Measurements from ENCODE around the gene PPFIBP1. TPM values are rescaled to one million over a fixed set of nuclear protein-coding genes. Genes with fewer than 3 reads are reported as not detected.
"Not testable (repeated sequence)": the region's sequence is repeated elsewhere in the genome, so short reads cannot be mapped to it uniquely, and the experiment has no call there.

The PPFIBP1 gene
- total and polyA plus RNA-seq, 2 of the 4 experiments (the other 2 are of a cell fraction) = 30.4 to 72.2 TPM

GRCh38 chr12:27589419-27589818, 65.4 kb downstream of the PPFIBP1 start:
- ChIA-PET CTCF (interaction anchor here (0.7 kb wide), 1 partner anchor 567 kb away, joined by 3 read pairs; the partner anchor contains the start of gene MED21), POLR2A (ENCODE audit: unreplicated experiment) (no interaction called here)
- Histone ChIP-seq H2BK15ac (ENCODE audit: low read depth, low read length) (no peak overlapping the region), H3K4me2 (ENCODE audit: low read depth, low read length) (no peak overlapping the region), H3K56ac (ENCODE audit: extremely low read depth, insufficient read depth, low read length) (no peak overlapping the region), H2BK5ac (ENCODE audit: low read depth, low read length, poor library complexity, severe bottlenecking) (no peak overlapping the region), H3K4ac (ENCODE audit: low read depth, low read length) (no peak overlapping the region), H3K36me3 (ENCODE audit: control insufficient read depth, insufficient read depth, low read length) (no peaks in the 10 kb centered on the region), H3K79me1 (ENCODE audit: low read depth in 1 of 2, low read length in 2 of 2) (peaks cover 40 to 78% of the 10 kb centered on the region in 2 experiments), H2AK9ac (replicated peaks; ENCODE audit: low read depth, low read length, poor library complexity) (no peak overlapping the region), H2BK120ac (ENCODE audit: low read depth, low read length) (no peak overlapping the region), H3K23ac (ENCODE audit: low read depth, low read length) (no peak overlapping the region), H3K9ac (ENCODE audit: low read depth, low read length) (no peak overlapping the region), H4K5ac (ENCODE audit: low read depth, low read length) (no peak overlapping the region), H3K14ac (replicated peaks; ENCODE audit: low read depth, low read length) (no peak overlapping the region), H2AK5ac (ENCODE audit: low read depth, low read length) (no peak overlapping the region), H2BK20ac (ENCODE audit: low read depth, low read length) (no peak overlapping the region), H3K18ac (ENCODE audit: low read depth, low read length) (no peak overlapping the region), H3K27ac (ENCODE audit: insufficient read depth, low read length) (no peak overlapping the region), H2AFZ (replicated peaks; ENCODE audit: low read length, poor library complexity) (no peak overlapping the region), H3K9me3 (ENCODE audit: control insufficient read depth, insufficient read depth, low read length) (no peaks in the 10 kb centered on the region), H4K91ac (ENCODE audit: insufficient read depth, low read depth, low read length) (no peak overlapping the region), H3K4me1 (ENCODE audit: control insufficient read depth, insufficient read depth, low read length) (peaks cover 4% of the 10 kb centered on the region; the same call in 1 of the 2 replicates), H3K27me3 (ENCODE audit: control insufficient read depth, insufficient read depth, low read length) (no peaks in the 10 kb centered on the region), H3K4me3 (ENCODE audit: insufficient read depth, low read depth, low read length) (no peak overlapping the region), H4K20me1 (ENCODE audit: insufficient read depth, low read length) (peaks cover 13% of the 10 kb centered on the region; the same call in 1 of the 2 replicates), H4K8ac (ENCODE audit: low read depth in 2 of 2, low read length in 2 of 2) (no peak overlapping the region), H3K9me1 (ENCODE audit: insufficient read depth, low read length) (peaks cover 10% of the 10 kb centered on the region; the same call in 1 of the 2 replicates)
- ATAC-seq (ENCODE audit: low read depth) (no peak), DNase-seq (no peak)
- BruUV-seq (replicated peaks) = no TSS peak
- TF ChIP-seq USF2 (IDR thresholded peaks at IDR 0.05; ENCODE audit: low read depth, low read length) (no peak), ELK1 (IDR thresholded peaks at IDR 0.05; ENCODE audit: borderline replicate concordance, low read depth, low read length) (no peak), CEBPB (IDR thresholded peaks at IDR 0.05; ENCODE audit: low read depth, low read length) (no peak)
- 92% methylated on average over 2 of the region's 4 CpGs; no CpG with 5 or more reads in 1 of the 2 experiments for WGBS, 2 experiments (ENCODE audit: extremely low coverage in 2 of 2, insufficient read length in 1 of 2)
- intact Hi-C loops (cut with micrococcal nuclease) = no loop called here
- in situ Hi-C loops (cut with MboI; ENCODE audit: low sequenced_read_pairs) = no loop called here
- dilution Hi-C loops (cut with HindIII; ENCODE audit: low sequenced_read_pairs, unreplicated experiment) = no loop called here

- H3K14ac ChIP-seq (replicated peaks; ENCODE audit: low read depth, low read length); in situ Hi-C loops (cut with MboI; ENCODE audit: low sequenced_read_pairs); ATAC-seq (ENCODE audit: low read depth); DNase-seq; H4K5ac ChIP-seq (ENCODE audit: low read depth, low read length); H2BK15ac ChIP-seq (ENCODE audit: low read depth, low read length); POLR2A ChIA-PET (ENCODE audit: unreplicated experiment); BruUV-seq (replicated peaks); dilution Hi-C loops (cut with HindIII; ENCODE audit: low sequenced_read_pairs, unreplicated experiment); H4K8ac ChIP-seq (ENCODE audit: low read depth in 2 of 2, low read length in 2 of 2); H4K91ac ChIP-seq (ENCODE audit: insufficient read depth, low read depth, low read length); H3K4me3 ChIP-seq (ENCODE audit: insufficient read depth, low read depth, low read length); H3K18ac ChIP-seq (ENCODE audit: low read depth, low read length); H3K9ac ChIP-seq (ENCODE audit: low read depth, low read length); H3K4me2 ChIP-seq (ENCODE audit: low read depth, low read length); H2BK120ac ChIP-seq (ENCODE audit: low read depth, low read length); H3K27ac ChIP-seq (ENCODE audit: insufficient read depth, low read length); H2BK5ac ChIP-seq (ENCODE audit: low read depth, low read length, poor library complexity, severe bottlenecking); H3K36me3 ChIP-seq (ENCODE audit: control insufficient read depth, insufficient read depth, low read length); H2AK5ac ChIP-seq (ENCODE audit: low read depth, low read length); H3K27me3 ChIP-seq (ENCODE audit: control insufficient read depth, insufficient read depth, low read length); H3K4ac ChIP-seq (ENCODE audit: low read depth, low read length); H3K23ac ChIP-seq (ENCODE audit: low read depth, low read length); H2AFZ ChIP-seq (replicated peaks; ENCODE audit: low read length, poor library complexity); CTCF ChIA-PET; H3K9me3 ChIP-seq (ENCODE audit: control insufficient read depth, insufficient read depth, low read length); H3K4me1 ChIP-seq (ENCODE audit: control insufficient read depth, insufficient read depth, low read length); H2BK20ac ChIP-seq (ENCODE audit: low read depth, low read length); intact Hi-C loops (cut with micrococcal nuclease); H2AK9ac ChIP-seq (replicated peaks; ENCODE audit: low read depth, low read length, poor library complexity); H3K56ac ChIP-seq (ENCODE audit: extremely low read depth, insufficient read depth, low read length): not testable (repeated sequence)
- Histone ChIP-seq H3K79me1 (ENCODE audit: low read depth in 1 of 2, low read length in 2 of 2) (peaks cover 26 to 75% of the 10 kb centered on the region in 2 experiments), H4K20me1 (ENCODE audit: insufficient read depth, low read length) (peaks cover 16% of the 10 kb centered on the region), H3K9me1 (ENCODE audit: insufficient read depth, low read length) (peaks cover 12% of the 10 kb centered on the region)
- WGBS, 2 experiments (ENCODE audit: extremely low coverage in 2 of 2, insufficient read length in 1 of 2) = no CpG with 5 or more reads among the region's 3 CpGs
Observed at GRCh38 chr12:27591698-27592097, 67.7 kb downstream of the PPFIBP1 start.

Measured in IMR-90 (cell line).